ENCODE results near the gene NADSYN1. TPM values are rescaled to one million over a fixed set of nuclear protein-coding genes. Genes with fewer than 3 reads are reported as not detected.

NADSYN1 gene
- polyA plus RNA-seq, 4 donors = 85.7 to 210 (median 97.9) TPM

DNA sequence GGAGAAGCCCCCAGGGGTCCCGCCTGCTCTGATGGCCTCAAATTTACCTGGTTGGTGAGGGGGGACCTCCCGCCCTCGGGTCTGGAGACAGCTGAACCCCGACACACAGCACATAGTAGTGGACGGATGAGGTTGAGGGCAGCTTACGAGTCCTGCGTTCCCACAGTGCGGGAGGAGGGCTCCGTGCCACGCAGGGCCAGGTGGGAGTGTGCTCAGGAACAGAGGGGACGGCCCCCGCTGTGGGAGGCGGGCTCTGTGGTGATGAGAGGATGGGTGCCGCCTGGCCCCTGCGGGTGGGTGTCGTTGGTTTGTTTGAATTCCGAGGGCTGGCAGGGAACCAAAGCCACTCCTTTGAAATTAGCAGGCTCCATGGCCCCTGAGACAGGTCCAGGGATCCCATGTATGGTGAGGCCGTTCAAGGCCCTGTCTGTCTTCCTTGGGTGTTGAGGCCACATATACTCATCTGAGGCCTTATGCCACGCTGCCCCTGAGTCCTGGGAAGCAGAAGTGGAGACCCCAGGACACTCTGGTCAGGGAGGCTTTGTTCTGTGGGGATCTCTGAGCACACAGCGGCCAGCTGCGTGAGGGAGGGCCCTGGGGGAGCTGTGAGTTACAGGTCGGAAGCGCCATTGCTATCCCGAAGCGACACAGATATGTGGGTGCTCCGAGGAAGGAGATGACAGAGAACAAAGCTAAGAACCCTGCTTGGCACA lies 21.9 kb downstream of the NADSYN1 start:
- Histone ChIP-seq H3K27me3 (ENCODE audit: control insufficient read depth in 3 of 3, insufficient read depth in 3 of 3, low read length in 3 of 3) (no peaks in the 10 kb centered on the region), H3K27ac (ENCODE audit: low read depth in 1 of 3, low read length in 2 of 3) (no peak overlapping the region), H3K36me3 (ENCODE audit: control insufficient read depth in 3 of 3, insufficient read depth in 2 of 3, low read depth in 1 of 3, low read length in 3 of 3) (peaks cover 18 to 91% (median 43%) of the 10 kb centered on the region in 3 donors), H3K9me3 (ENCODE audit: control insufficient read depth in 2 of 2, insufficient read depth in 1 of 2, low read depth in 1 of 2, low read length in 1 of 2) (no peaks in the 10 kb centered on the region), H3K4me3 (ENCODE audit: low read depth in 1 of 3, low read length in 3 of 3) (no peak overlapping the region), H3K4me1 (ENCODE audit: control insufficient read depth in 3 of 3, insufficient read depth in 2 of 3, low read depth in 1 of 3, low read length in 2 of 3) (no peaks in the 10 kb centered on the region)
- FAIRE-seq (no peak), DNase-seq (no peak)
- WGBS, 3 donors = 94 to 96% (median 96%) methylated on average over 26 of the region's 26 CpGs

DNA sequence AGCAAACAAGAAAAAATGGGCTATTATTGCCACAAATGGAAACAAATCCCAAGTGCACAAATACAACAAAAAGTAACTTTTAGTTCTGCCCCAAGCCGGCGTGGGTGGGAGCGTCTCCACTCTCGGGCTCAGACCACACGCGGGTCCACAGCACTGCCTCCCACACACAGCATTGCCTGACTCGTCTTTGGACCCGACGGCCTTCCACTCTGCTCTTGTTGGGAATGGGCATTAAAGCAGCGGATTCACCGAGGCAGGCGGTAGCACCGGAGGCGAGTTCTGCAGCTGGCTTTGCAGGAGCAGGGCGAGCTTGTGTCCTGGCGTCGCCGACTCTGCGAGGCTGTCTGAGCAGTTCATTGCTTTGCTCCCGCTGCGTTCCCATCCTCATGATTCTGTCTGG lies 23.0 kb downstream of the NADSYN1 start:
- no peaks in the 10 kb centered on the region for H3K27me3 ChIP-seq (ENCODE audit: control insufficient read depth in 3 of 3, insufficient read depth in 3 of 3, low read length in 3 of 3)
- H3K4me1 ChIP-seq (ENCODE audit: control insufficient read depth in 3 of 3, insufficient read depth in 2 of 3, low read depth in 1 of 3, low read length in 2 of 3) = no peaks in the 10 kb centered on the region
- H3K27ac ChIP-seq (ENCODE audit: low read depth in 1 of 3, low read length in 2 of 3) = no peak overlapping the region
- peaks cover 18 to 96% (median 48%) of the 10 kb centered on the region in 3 donors for H3K36me3 ChIP-seq (ENCODE audit: control insufficient read depth in 3 of 3, insufficient read depth in 2 of 3, low read depth in 1 of 3, low read length in 3 of 3)
- DNase-seq (no peak), FAIRE-seq (no peak)
- no peaks in the 10 kb centered on the region for H3K9me3 ChIP-seq (ENCODE audit: control insufficient read depth in 2 of 2, insufficient read depth in 1 of 2, low read depth in 1 of 2, low read length in 1 of 2)
- no peak overlapping the region for H3K4me3 ChIP-seq (ENCODE audit: low read depth in 1 of 3, low read length in 3 of 3)
- 96 to 98% (median 97%) methylated on average over 21 of the region's 21 CpGs for WGBS, 3 donors

DNA sequence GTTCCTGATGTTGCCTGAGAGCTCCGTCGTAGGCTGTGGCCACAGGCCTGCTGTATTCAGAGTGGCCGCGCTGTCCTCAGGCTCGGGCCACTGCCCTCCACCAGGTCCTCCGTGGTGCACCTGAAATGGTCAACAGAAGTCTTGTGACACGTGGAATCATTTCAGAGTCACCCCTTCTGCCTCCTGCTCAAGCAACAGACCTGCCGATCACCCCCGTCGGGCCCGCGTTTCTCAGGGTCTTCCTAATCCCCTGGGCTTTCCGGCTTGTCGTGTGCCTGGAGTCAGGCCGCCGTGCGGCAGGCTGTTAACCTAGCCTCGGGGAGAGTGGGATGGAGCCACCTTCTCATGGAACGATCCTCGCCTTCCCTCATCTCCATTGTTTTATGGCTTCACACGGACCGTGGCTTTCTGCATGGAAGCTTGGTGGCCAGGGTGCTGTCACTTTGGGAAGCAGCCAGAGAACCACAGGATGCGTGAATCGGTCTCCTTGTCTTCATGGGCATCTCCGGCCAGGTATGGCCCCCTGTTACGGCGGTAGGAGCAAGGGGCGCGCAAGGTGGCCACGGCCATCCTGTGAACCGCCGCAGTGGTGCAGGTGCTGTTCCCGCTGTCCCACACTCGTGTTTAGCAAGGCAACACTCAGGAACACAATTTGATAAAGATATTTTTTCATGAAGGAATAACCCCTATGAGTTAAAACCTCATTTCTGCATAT lies 24.1 kb downstream of the NADSYN1 start:
- H3K4me3 ChIP-seq (ENCODE audit: low read depth in 1 of 3, low read length in 3 of 3) = no peak overlapping the region
- H3K27ac ChIP-seq (ENCODE audit: low read depth in 1 of 3, low read length in 2 of 3) = no peak overlapping the region
- no peak for DNase-seq
- H3K36me3 ChIP-seq (ENCODE audit: control insufficient read depth in 3 of 3, insufficient read depth in 2 of 3, low read depth in 1 of 3, low read length in 3 of 3) = peaks cover 23 to 98% (median 48%) of the 10 kb centered on the region in 3 donors
- H3K9me3 ChIP-seq (ENCODE audit: control insufficient read depth in 2 of 2, insufficient read depth in 1 of 2, low read depth in 1 of 2, low read length in 1 of 2) = no peaks in the 10 kb centered on the region
- FAIRE-seq = no peak
- H3K4me1 ChIP-seq (ENCODE audit: control insufficient read depth in 3 of 3, insufficient read depth in 2 of 3, low read depth in 1 of 3, low read length in 2 of 3) = no peaks in the 10 kb centered on the region
- 93 to 95% (median 93%) methylated on average over 34 of the region's 34 CpGs for WGBS, 3 donors
- no peaks in the 10 kb centered on the region for H3K27me3 ChIP-seq (ENCODE audit: control insufficient read depth in 3 of 3, insufficient read depth in 3 of 3, low read length in 3 of 3)

DNA sequence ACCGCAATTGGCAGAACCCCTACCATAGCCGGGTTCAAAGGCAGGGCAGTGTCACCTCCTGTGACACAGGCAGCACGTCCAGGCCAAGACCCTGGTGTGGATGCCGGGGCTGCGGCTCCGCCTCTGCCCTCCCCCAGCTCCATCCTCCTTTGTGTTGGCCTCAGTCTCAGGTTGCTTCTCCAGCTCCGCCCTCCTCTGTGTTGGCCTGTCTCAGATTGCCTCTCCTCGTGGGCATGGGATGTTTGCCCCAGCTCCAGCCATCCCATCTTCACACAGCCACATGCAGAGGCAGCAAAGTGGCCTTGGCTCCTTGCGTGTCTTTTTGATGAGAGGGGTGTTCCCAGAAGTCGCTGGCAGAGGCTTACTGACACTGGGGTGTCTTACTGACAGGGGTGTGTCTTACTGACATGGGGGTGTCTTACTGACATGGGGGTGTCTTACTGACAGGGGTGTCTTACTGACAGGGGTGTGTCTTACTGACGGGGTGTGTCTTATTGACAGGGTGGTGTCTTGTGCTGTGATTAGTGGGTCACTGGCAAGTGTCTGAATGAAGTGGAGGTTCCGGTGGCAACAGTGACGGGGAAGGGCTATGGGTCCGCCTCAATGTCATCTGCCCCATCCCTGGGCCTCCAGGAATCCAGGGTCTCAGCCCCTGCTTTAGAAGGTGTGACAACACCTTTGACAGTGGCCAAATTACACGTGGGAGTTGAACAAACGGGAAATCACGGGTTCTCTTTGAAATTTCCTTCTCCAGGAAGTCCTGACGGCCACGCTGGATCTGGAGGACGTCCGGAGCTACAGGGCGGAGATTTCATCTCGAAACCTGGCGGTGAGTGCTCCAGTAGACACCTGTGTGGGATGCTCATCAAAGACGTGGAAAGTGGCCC lies 24.9 kb downstream of the NADSYN1 start:
- Histone ChIP-seq H3K27me3 (ENCODE audit: control insufficient read depth in 3 of 3, insufficient read depth in 3 of 3, low read length in 3 of 3) (no peaks in the 10 kb centered on the region), H3K4me1 (ENCODE audit: control insufficient read depth in 3 of 3, insufficient read depth in 2 of 3, low read depth in 1 of 3, low read length in 2 of 3) (no peaks in the 10 kb centered on the region), H3K9me3 (ENCODE audit: control insufficient read depth in 2 of 2, insufficient read depth in 1 of 2, low read depth in 1 of 2, low read length in 1 of 2) (no peaks in the 10 kb centered on the region), H3K4me3 (ENCODE audit: low read depth in 1 of 3, low read length in 3 of 3) (no peak overlapping the region), H3K36me3 (ENCODE audit: control insufficient read depth in 3 of 3, insufficient read depth in 2 of 3, low read depth in 1 of 3, low read length in 3 of 3) (peaks cover 29 to 98% (median 45%) of the 10 kb centered on the region in 3 donors), H3K27ac (ENCODE audit: low read depth in 1 of 3, low read length in 2 of 3) (no peak overlapping the region)
- DNase-seq = no peak
- WGBS, 3 donors = 78 to 86% (median 85%) methylated on average over 25 of the region's 25 CpGs
- FAIRE-seq = no peak

DNA sequence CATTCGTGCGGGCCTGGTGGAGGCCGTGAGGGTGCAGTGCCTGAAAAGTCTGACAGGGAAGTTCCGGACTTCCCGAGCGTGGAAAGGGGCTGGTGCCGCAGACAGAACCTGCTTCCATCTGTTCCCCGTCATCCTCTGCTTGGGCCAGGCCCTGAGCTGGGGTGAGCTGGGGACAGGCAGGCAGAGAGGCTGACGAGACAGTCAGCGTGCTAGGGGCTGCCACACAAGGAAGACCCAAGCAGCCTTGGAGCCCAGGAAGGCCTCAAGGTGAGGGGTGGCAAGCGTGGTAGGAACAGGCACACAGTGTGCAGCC lies 25.5 kb downstream of the NADSYN1 start:
- no peak for DNase-seq
- H3K27me3 ChIP-seq (ENCODE audit: control insufficient read depth in 3 of 3, insufficient read depth in 3 of 3, low read length in 3 of 3) = no peaks in the 10 kb centered on the region
- no peak for FAIRE-seq
- H3K36me3 ChIP-seq (ENCODE audit: control insufficient read depth in 3 of 3, insufficient read depth in 2 of 3, low read depth in 1 of 3, low read length in 3 of 3) = peaks cover 29 to 98% (median 43%) of the 10 kb centered on the region in 3 donors
- H3K27ac ChIP-seq (ENCODE audit: low read depth in 1 of 3, low read length in 2 of 3) = no peak overlapping the region
- no peaks in the 10 kb centered on the region for H3K4me1 ChIP-seq (ENCODE audit: control insufficient read depth in 3 of 3, insufficient read depth in 2 of 3, low read depth in 1 of 3, low read length in 2 of 3)
- H3K4me3 ChIP-seq (ENCODE audit: low read depth in 1 of 3, low read length in 3 of 3) = no peak overlapping the region
- WGBS, 3 donors = 93 to 96% (median 94%) methylated on average over 11 of the region's 11 CpGs
- no peaks in the 10 kb centered on the region for H3K9me3 ChIP-seq (ENCODE audit: control insufficient read depth in 2 of 2, insufficient read depth in 1 of 2, low read depth in 1 of 2, low read length in 1 of 2)

DNA sequence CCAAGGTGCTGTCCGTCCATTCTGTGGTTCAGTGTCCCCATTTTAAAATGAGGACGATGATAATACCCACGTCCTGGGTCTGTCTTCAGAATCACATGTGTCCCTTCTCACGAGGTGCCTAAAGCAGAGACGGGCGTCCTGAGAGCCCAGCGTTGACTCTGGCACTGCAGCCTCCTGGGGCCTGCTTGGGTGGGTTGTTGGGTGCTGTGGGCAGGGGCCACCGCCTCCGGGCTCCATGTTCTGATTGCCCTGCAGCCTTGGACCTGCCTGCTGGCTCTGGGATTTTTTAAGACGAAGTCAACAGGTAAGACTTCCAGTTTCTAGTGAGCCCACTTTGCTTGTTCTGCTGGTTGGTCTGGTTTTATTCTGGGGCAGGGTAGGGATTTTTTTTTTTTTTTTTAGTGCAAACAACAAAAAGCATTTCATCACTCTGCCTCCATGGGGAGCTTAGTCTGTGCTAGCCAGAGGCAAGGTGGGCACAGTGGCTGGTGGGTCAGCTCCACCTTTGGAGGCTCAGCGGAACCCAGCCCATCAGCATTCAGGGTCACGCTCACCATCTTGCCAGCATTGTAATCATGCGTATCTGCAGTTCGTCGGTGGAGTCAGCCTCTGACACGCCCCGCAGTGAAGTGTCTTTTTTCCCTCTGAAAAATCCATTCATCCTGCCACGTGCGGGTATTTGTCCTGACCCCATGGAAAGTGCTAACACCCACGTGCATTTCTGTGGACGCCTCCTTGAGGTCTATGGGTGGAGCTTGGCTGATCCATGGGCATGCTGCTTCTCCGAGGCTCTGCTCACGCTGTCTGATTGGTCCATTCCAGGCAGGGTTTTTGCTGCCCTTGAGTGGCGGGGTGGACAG lies 28.3 kb downstream of the NADSYN1 start:
- peaks cover 25 to 98% (median 50%) of the 10 kb centered on the region in 3 donors for H3K36me3 ChIP-seq (ENCODE audit: control insufficient read depth in 3 of 3, insufficient read depth in 2 of 3, low read depth in 1 of 3, low read length in 3 of 3)
- FAIRE-seq (no peak), DNase-seq (no peak)
- H3K4me1 ChIP-seq (ENCODE audit: control insufficient read depth in 3 of 3, insufficient read depth in 2 of 3, low read depth in 1 of 3, low read length in 2 of 3) = no peaks in the 10 kb centered on the region
- H3K27me3 ChIP-seq (ENCODE audit: control insufficient read depth in 3 of 3, insufficient read depth in 3 of 3, low read length in 3 of 3) = no peaks in the 10 kb centered on the region
- H3K9me3 ChIP-seq (ENCODE audit: control insufficient read depth in 2 of 2, insufficient read depth in 1 of 2, low read depth in 1 of 2, low read length in 1 of 2) = no peaks in the 10 kb centered on the region
- H3K4me3 ChIP-seq (ENCODE audit: low read depth in 1 of 3, low read length in 3 of 3) = no peak overlapping the region
- H3K27ac ChIP-seq (ENCODE audit: low read depth in 1 of 3, low read length in 2 of 3) = no peak overlapping the region
- 88 to 95% (median 92%) methylated on average over 24 of the region's 24 CpGs for WGBS, 3 donors

DNA sequence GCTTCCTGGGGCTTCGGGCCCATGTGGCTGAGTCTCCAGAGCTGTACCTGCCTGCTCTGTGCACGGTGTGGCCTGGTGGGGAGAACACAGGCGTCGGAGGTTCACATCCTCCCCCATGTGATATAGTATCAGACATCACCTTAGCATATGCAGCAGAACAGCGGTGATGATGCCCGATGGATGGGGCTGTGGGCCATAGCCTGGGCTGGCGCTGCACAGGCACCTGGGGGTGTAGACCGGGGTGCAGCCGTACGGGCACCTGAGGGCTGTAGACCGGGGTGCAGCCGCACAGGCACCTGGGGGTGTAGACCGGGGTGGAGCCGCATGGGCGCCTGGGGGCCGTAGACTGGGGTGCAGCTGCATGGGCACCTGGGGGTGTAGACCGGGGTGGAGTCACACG lies 29.2 kb downstream of the NADSYN1 start:
- FAIRE-seq (no peak), DNase-seq (no peak)
- Histone ChIP-seq H3K4me1 (ENCODE audit: control insufficient read depth in 3 of 3, insufficient read depth in 2 of 3, low read depth in 1 of 3, low read length in 2 of 3) (no peaks in the 10 kb centered on the region), H3K36me3 (ENCODE audit: control insufficient read depth in 3 of 3, insufficient read depth in 2 of 3, low read depth in 1 of 3, low read length in 3 of 3) (peaks cover 22 to 89% (median 43%) of the 10 kb centered on the region in 3 donors), H3K4me3 (ENCODE audit: low read depth in 1 of 3, low read length in 3 of 3) (no peak overlapping the region), H3K27me3 (ENCODE audit: control insufficient read depth in 3 of 3, insufficient read depth in 3 of 3, low read length in 3 of 3) (no peaks in the 10 kb centered on the region), H3K9me3 (ENCODE audit: control insufficient read depth in 2 of 2, insufficient read depth in 1 of 2, low read depth in 1 of 2, low read length in 1 of 2) (no peaks in the 10 kb centered on the region), H3K27ac (ENCODE audit: low read depth in 1 of 3, low read length in 2 of 3) (no peak overlapping the region)
- WGBS, 3 donors = 97 to 99% (median 97%) methylated on average over 18 of the region's 18 CpGs
